Liver (tissue), 9 donors: ENCODE measurements around the gene ZAP70. TPM values are rescaled to one million over a fixed set of nuclear protein-coding genes. Genes with fewer than 3 reads are reported as not detected.

Source experiments
- DNase-seq: peaks from one replicate; pipeline ENCODE4 v3.0.0-alpha.2; 2017; ENCODE audit warnings: low spot score
- H3K27ac ChIP-seq, 2 donors: one replicate each; pipeline ENCODE4 v1.7.0; 2013; ENCODE audit warnings: inconsistent platforms in 2 of 2, low read length in 2 of 2, control low read depth in 1 of 2, low read depth in 1 of 2, mild to moderate bottlenecking in 1 of 2
- H3K27me3 ChIP-seq, 4 donors: one replicate each; pipeline versions ENCODE4 v1.6.1 to v1.7.0; 2013; ENCODE audit warnings: low read length in 3 of 4, inconsistent platforms in 1 of 4, mild to moderate bottlenecking in 1 of 4, moderate library complexity in 1 of 4; ENCODE audit not compliant: control insufficient read depth in 4 of 4, insufficient read depth in 4 of 4
- H3K36me3 ChIP-seq, 4 donors: one replicate each; pipeline versions ENCODE4 v1.6.1 to v1.7.0; 2013; ENCODE audit warnings: low read length in 3 of 4, mild to moderate bottlenecking in 3 of 4, low read depth in 1 of 4, moderate library complexity in 1 of 4; ENCODE audit not compliant: control insufficient read depth in 4 of 4, insufficient read depth in 3 of 4
- H3K4me1 ChIP-seq, 4 donors: one replicate each; pipeline versions ENCODE4 v1.6.1 to v1.7.0; 2013; ENCODE audit warnings: low read length in 3 of 4, mild to moderate bottlenecking in 3 of 4, moderate library complexity in 1 of 4; ENCODE audit not compliant: control insufficient read depth in 4 of 4, insufficient read depth in 4 of 4
- H3K4me3 ChIP-seq, 3 donors: one replicate each; pipeline versions ENCODE4 v1.6.1 to v1.7.0; 2013; ENCODE audit warnings: low read length in 3 of 3, control low read depth in 1 of 3, low read depth in 1 of 3, mild to moderate bottlenecking in 1 of 3
- H3K9ac ChIP-seq, 2 donors: one replicate each; pipeline ENCODE4 v1.7.0; 2013; ENCODE audit warnings: low read length in 2 of 2, mild to moderate bottlenecking in 2 of 2, moderate library complexity in 2 of 2, control low read depth in 1 of 2, low read depth in 1 of 2
- H3K9me3 ChIP-seq, 4 donors: one replicate each; pipeline versions ENCODE4 v1.6.1 to v1.7.0; 2013; ENCODE audit warnings: low read length in 3 of 4; ENCODE audit not compliant: control insufficient read depth in 4 of 4
- CTCF ChIP-seq: fragments of 150-350 bp; IDR thresholded peaks from 2 replicates; pipeline ENCODE4 v1.5.1; 2017; ENCODE audit warnings: improper control_type of control experiment, low read depth, low read length; ENCODE audit not compliant: missing input control
- EGR1 ChIP-seq, 2 donors: IDR thresholded peaks; 2 replicates each; pipeline ENCODE4 v1.6.1; 2016 to 2018; ENCODE audit warnings: antibody characterized with exemption in 2 of 2, low read depth in 2 of 2
- FOXA1 ChIP-seq: IDR thresholded peaks from 2 replicates; pipeline ENCODE4 v1.6.1; 2016; ENCODE audit warnings: antibody characterized with exemption
- FOXA2 ChIP-seq: IDR thresholded peaks from 2 replicates; pipeline ENCODE4 v1.6.1; 2016; ENCODE audit warnings: antibody characterized with exemption
- GABPA ChIP-seq, 2 donors: IDR thresholded peaks in 1 of 2; conservative IDR thresholded peaks in 1 of 2; 2 replicates each; pipeline ENCODE4 v1.6.1; 2016; ENCODE audit warnings: antibody characterized with exemption in 2 of 2, mild to moderate bottlenecking in 1 of 2, moderate library complexity in 1 of 2
- HNF4A ChIP-seq, 2 donors: conservative IDR thresholded peaks; 2 replicates each; pipeline ENCODE4 v1.6.1; 2016; ENCODE audit warnings: antibody characterized with exemption in 2 of 2, mild to moderate bottlenecking in 2 of 2
- HNF4G ChIP-seq: IDR thresholded peaks from 2 replicates; pipeline ENCODE4 v1.6.1; 2016; ENCODE audit warnings: antibody characterized with exemption
- JUND ChIP-seq, 2 donors: IDR thresholded peaks; 2 replicates each; pipeline ENCODE4 v1.6.1; 2016; ENCODE audit warnings: antibody characterized with exemption in 2 of 2
- MAX ChIP-seq: IDR thresholded peaks from 2 replicates; pipeline ENCODE4 v1.6.1; 2016; ENCODE audit warnings: antibody characterized with exemption
- NR2F2 ChIP-seq: IDR thresholded peaks from 2 replicates; pipeline ENCODE4 v1.6.1; 2016; ENCODE audit warnings: antibody characterized with exemption
- RAD21 ChIP-seq, 2 donors: IDR thresholded peaks; 2 replicates each; pipeline ENCODE4 v1.6.1; 2016; ENCODE audit warnings: antibody characterized with exemption in 2 of 2, mild to moderate bottlenecking in 2 of 2
- RXRA ChIP-seq, 2 donors: IDR thresholded peaks; 2 replicates each; pipeline ENCODE4 v1.6.1; 2017 to 2018; ENCODE audit warnings: antibody characterized with exemption in 2 of 2, mild to moderate bottlenecking in 1 of 2
- SP1 ChIP-seq: IDR thresholded peaks from 2 replicates; pipeline ENCODE4 v1.6.1; 2018; ENCODE audit warnings: antibody characterized with exemption, mild to moderate bottlenecking
- TAF1 ChIP-seq: conservative IDR thresholded peaks from 2 replicates; pipeline ENCODE4 v1.6.1; 2016; ENCODE audit warnings: antibody characterized with exemption, mild to moderate bottlenecking
- YY1 ChIP-seq: IDR thresholded peaks from 2 replicates; pipeline ENCODE4 v1.6.1; 2016; ENCODE audit warnings: antibody characterized with exemption, mild to moderate bottlenecking
- WGBS: extraction: QIAGEN DNeasy Blood & Tissue Kit; methylation state at CpG from one replicate; pipeline ENCODE4 v1.1.7; 2013; 5-methylcytosine and 5-hydroxymethylcytosine counted together
- polyA plus RNA-seq, 2 donors: library from polyadenylated mRNA; stranded (reverse) in 1 of 2; unstranded in 1 of 2; fragments of 200-250 nt in 1 of 2; fragments of >200 nt in 1 of 2; fragmentation: Nextera tagmentation in 1 of 2; extraction: Ambion mirVana in 1 of 2; gene quantifications; one replicate each; pipeline versions ENCODE4 v1.2.1 to v1.2.3, GENCODE V29; 2013 to 2015
- total RNA-seq, 2 donors: library from RNA; depleted of rRNA; stranded (reverse); fragments of >200 nt; gene quantifications; one replicate each; pipeline ENCODE4 v1.2.3, GENCODE V29; 2014
- TF ChIP-seq, protein P1 (sequence below): IDR thresholded peaks from 2 replicates; pipeline ENCODE4 v1.6.1; 2016; ENCODE audit warnings: antibody characterized with exemption, mild to moderate bottlenecking
- TF ChIP-seq, protein P2 (sequence below): IDR thresholded peaks from 2 replicates; pipeline ENCODE4 v1.6.1; 2016; ENCODE audit warnings: antibody characterized with exemption
- TF ChIP-seq, protein P3 (sequence below): IDR thresholded peaks from 2 replicates; pipeline ENCODE4 v1.6.1; 2016; ENCODE audit warnings: antibody characterized with exemption
- donor health status: healthy.
- donor health status: healthy.
- donor health status: healthy.
- donor health status: healthy.
- donor health status: healthy.

The ZAP70 gene
- total and polyA plus RNA-seq, 4 donors: 1.2 to 4.9 (median 1.4) TPM

- Histone ChIP-seq H3K9me3 (no peaks in the 10 kb centered on the region), H3K27me3 (no peaks in the 10 kb centered on the region), H3K36me3 (no peaks in the 10 kb centered on the region), H3K9ac (no peak overlapping the region), H3K4me3 (no peak overlapping the region), H3K27ac (no peak overlapping the region), H3K4me1 (no peaks in the 10 kb centered on the region)
- WGBS: 78% methylated on average over 9 of the region's 9 CpGs
- TF ChIP-seq, protein P1, sequence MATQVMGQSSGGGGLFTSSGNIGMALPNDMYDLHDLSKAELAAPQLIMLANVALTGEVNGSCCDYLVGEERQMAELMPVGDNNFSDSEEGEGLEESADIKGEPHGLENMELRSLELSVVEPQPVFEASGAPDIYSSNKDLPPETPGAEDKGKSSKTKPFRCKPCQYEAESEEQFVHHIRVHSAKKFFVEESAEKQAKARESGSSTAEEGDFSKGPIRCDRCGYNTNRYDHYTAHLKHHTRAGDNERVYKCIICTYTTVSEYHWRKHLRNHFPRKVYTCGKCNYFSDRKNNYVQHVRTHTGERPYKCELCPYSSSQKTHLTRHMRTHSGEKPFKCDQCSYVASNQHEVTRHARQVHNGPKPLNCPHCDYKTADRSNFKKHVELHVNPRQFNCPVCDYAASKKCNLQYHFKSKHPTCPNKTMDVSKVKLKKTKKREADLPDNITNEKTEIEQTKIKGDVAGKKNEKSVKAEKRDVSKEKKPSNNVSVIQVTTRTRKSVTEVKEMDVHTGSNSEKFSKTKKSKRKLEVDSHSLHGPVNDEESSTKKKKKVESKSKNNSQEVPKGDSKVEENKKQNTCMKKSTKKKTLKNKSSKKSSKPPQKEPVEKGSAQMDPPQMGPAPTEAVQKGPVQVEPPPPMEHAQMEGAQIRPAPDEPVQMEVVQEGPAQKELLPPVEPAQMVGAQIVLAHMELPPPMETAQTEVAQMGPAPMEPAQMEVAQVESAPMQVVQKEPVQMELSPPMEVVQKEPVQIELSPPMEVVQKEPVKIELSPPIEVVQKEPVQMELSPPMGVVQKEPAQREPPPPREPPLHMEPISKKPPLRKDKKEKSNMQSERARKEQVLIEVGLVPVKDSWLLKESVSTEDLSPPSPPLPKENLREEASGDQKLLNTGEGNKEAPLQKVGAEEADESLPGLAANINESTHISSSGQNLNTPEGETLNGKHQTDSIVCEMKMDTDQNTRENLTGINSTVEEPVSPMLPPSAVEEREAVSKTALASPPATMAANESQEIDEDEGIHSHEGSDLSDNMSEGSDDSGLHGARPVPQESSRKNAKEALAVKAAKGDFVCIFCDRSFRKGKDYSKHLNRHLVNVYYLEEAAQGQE: no peak
- TF ChIP-seq GABPA (IDR thresholded peaks at IDR 0.05 in 1 of 2, conservative IDR thresholded peaks at IDR 0.05 in 1 of 2) (no peak), FOXA1 (no peak), MAX (no peak), RXRA (IDR thresholded peaks at IDR 0.05) (no peak), HNF4A (conservative IDR thresholded peaks at IDR 0.05) (no peak), SP1 (no peak), HNF4G (no peak), FOXA2 (no peak), NR2F2 (no peak), JUND (IDR thresholded peaks at IDR 0.05) (no peak), EGR1 (IDR thresholded peaks at IDR 0.05; ENCODE audit: low read depth in 2 of 2) (no peak), TAF1 (no peak), CTCF (no peak), YY1 (no peak), RAD21 (IDR thresholded peaks at IDR 0.05) (no peak)
- TF ChIP-seq, protein P2, sequence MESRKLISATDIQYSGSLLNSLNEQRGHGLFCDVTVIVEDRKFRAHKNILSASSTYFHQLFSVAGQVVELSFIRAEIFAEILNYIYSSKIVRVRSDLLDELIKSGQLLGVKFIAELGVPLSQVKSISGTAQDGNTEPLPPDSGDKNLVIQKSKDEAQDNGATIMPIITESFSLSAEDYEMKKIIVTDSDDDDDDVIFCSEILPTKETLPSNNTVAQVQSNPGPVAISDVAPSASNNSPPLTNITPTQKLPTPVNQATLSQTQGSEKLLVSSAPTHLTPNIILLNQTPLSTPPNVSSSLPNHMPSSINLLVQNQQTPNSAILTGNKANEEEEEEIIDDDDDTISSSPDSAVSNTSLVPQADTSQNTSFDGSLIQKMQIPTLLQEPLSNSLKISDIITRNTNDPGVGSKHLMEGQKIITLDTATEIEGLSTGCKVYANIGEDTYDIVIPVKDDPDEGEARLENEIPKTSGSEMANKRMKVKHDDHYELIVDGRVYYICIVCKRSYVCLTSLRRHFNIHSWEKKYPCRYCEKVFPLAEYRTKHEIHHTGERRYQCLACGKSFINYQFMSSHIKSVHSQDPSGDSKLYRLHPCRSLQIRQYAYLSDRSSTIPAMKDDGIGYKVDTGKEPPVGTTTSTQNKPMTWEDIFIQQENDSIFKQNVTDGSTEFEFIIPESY: no peak
- TF ChIP-seq, protein P3, sequence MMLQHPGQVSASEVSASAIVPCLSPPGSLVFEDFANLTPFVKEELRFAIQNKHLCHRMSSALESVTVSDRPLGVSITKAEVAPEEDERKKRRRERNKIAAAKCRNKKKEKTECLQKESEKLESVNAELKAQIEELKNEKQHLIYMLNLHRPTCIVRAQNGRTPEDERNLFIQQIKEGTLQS: no peak
- no peak for DNase-seq
Measured at GRCh38 chr2:97673182-97673914, 40.0 kb upstream of the ZAP70 start.
